ENCODE measurements around the gene RAX2. TPM values are rescaled to one million over a fixed set of nuclear protein-coding genes. Genes with fewer than 3 reads are reported as not detected.
A peak's percentile ranks its signal among the peaks of the same experiment; 100 is the strongest.

The RAX2 gene
- total RNA-seq, 2 experiments from 2014 or later = not detected

GRCh38 chr19:3813473-3814392 lies 41.7 kb upstream of the RAX2 start:
- Mint-ChIP-seq H3K4me1 (ENCODE audit: low read depth) (peaks cover 44% of the 10 kb centered on the region), H3K9me3 (no peaks in the 10 kb centered on the region), H3K27ac (peak overlapping the region; percentile 80), H3K4me3 (peak overlapping the region; percentile 65), H3K36me3 (ENCODE audit: low read depth) (no peaks in the 10 kb centered on the region), H3K27me3 (no peaks in the 10 kb centered on the region)
- H3K4me3 ChIP-seq (ENCODE audit: low read length) = no peak overlapping the region
- ATAC-seq (ENCODE audit: poor library complexity) (no peak), DNase-seq (peak in 2 of 14 experiments; percentile 34 to 61)
- POLR2A ChIA-PET = interaction anchor here (1.3 to 4.3 kb wide), 3 partner anchors 8 to 52 kb away, joined by 3 to 60 read pairs (median 15); partner anchors contain the start of genes APBA3 and MRPL54
- no peaks in the 10 kb centered on the region for H3K27me3 ChIP-seq (ENCODE audit: control insufficient read depth in 1 of 2, insufficient read depth in 2 of 2, low read length in 2 of 2)
- no peaks in the 10 kb centered on the region for H3K36me3 ChIP-seq (ENCODE audit: insufficient read depth, low read length)
- H3K9me3 ChIP-seq (ENCODE audit: control insufficient read depth in 1 of 2, insufficient read depth in 1 of 2, low read length in 2 of 2) = peaks cover 0 to 6% of the 10 kb centered on the region in 2 experiments
- TF ChIP-seq CTCF (IDR thresholded peaks at IDR 0.05) = no peak
- H3K4me1 ChIP-seq (ENCODE audit: insufficient read depth, low read length) = peaks cover 67% of the 10 kb centered on the region
- CTCF ChIA-PET = interaction anchor here (0.9 kb wide), 1 partner anchor 18 kb away, joined by 3 read pairs; no protein-coding TSS in a partner anchor
- intact Hi-C loops (cut with DNase I, micrococcal nuclease) = loop anchor here in 1 of 2 experiments (2.0 kb wide), 1 partner anchor 51 kb away; the partner anchor contains the start of gene MRPL54
- H3K27ac ChIP-seq (ENCODE audit: low read depth in 1 of 2, low read length in 2 of 2) = peak overlapping the region; percentile 50 to 73

- no peak for TF ChIP-seq CTCF (IDR thresholded peaks at IDR 0.05)
- no peak overlapping the region for H3K4me3 ChIP-seq (ENCODE audit: low read length)
- H3K36me3 Mint-ChIP-seq (ENCODE audit: low read depth) = no peaks in the 10 kb centered on the region
- no peaks in the 10 kb centered on the region for H3K27me3 ChIP-seq (ENCODE audit: control insufficient read depth in 1 of 2, insufficient read depth in 2 of 2, low read length in 2 of 2)
- no peaks in the 10 kb centered on the region for H3K36me3 ChIP-seq (ENCODE audit: insufficient read depth, low read length)
- no peak for DNase-seq
- peak overlapping the region in 1 of 2 donors; percentile 7 for H3K27ac ChIP-seq (ENCODE audit: low read depth in 1 of 2, low read length in 2 of 2)
- H3K4me3 Mint-ChIP-seq = no peak overlapping the region
- CTCF ChIA-PET = interaction anchor here (1.8 kb wide), 1 partner anchor 49 kb away, joined by 9 read pairs; the partner anchor contains the start of genes APBA3 and MRPL54
- POLR2A ChIA-PET = interaction anchor here (2.4 to 4.3 kb wide), 2 partner anchors 11 to 49 kb away, joined by 15 to 60 read pairs; partner anchors contain the start of genes APBA3 and MRPL54
- H3K9me3 ChIP-seq (ENCODE audit: control insufficient read depth in 1 of 2, insufficient read depth in 1 of 2, low read length in 2 of 2) = peaks cover 0 to 21% of the 10 kb centered on the region in 2 experiments
- H3K4me1 ChIP-seq (ENCODE audit: insufficient read depth, low read length) = peaks cover 48% of the 10 kb centered on the region
- no peaks in the 10 kb centered on the region for H3K9me3 Mint-ChIP-seq
- H3K27me3 Mint-ChIP-seq = no peaks in the 10 kb centered on the region
- peaks cover 33% of the 10 kb centered on the region for H3K4me1 Mint-ChIP-seq (ENCODE audit: low read depth)
- ATAC-seq (ENCODE audit: poor library complexity) = no peak
- intact Hi-C loops (cut with DNase I, micrococcal nuclease) = no loop called here
- H3K27ac Mint-ChIP-seq = no peak overlapping the region
These were observed 38.8 kb upstream of the RAX2 start for GRCh38 chr19:3810708-3811355.

- Histone ChIP-seq H3K4me3 (ENCODE audit: low read length) (no peak overlapping the region), H3K27me3 (ENCODE audit: control insufficient read depth in 1 of 2, insufficient read depth in 2 of 2, low read length in 2 of 2) (no peaks in the 10 kb centered on the region), H3K36me3 (ENCODE audit: insufficient read depth, low read length) (no peaks in the 10 kb centered on the region), H3K4me1 (ENCODE audit: insufficient read depth, low read length) (peaks cover 47% of the 10 kb centered on the region), H3K9me3 (ENCODE audit: control insufficient read depth in 1 of 2, insufficient read depth in 1 of 2, low read length in 2 of 2) (peaks cover 0 to 21% of the 10 kb centered on the region in 2 experiments), H3K27ac (ENCODE audit: low read depth in 1 of 2, low read length in 2 of 2) (peak overlapping the region in 1 of 2 donors; percentile 13)
- TF ChIP-seq CTCF (IDR thresholded peaks at IDR 0.05) = no peak
- DNase-seq = no peak
- no peaks in the 10 kb centered on the region for H3K36me3 Mint-ChIP-seq (ENCODE audit: low read depth)
- peaks cover 31% of the 10 kb centered on the region for H3K4me1 Mint-ChIP-seq (ENCODE audit: low read depth)
- ATAC-seq (ENCODE audit: poor library complexity) = no peak
- H3K9me3 Mint-ChIP-seq = no peaks in the 10 kb centered on the region
- peak overlapping the region; percentile 7 for H3K27ac Mint-ChIP-seq
- H3K27me3 Mint-ChIP-seq = no peaks in the 10 kb centered on the region
- no peak overlapping the region for H3K4me3 Mint-ChIP-seq
- POLR2A ChIA-PET = no interaction called here
- CTCF ChIA-PET = no interaction called here
- intact Hi-C loops (cut with DNase I, micrococcal nuclease) = no loop called here
These were observed 38.1 kb upstream of the RAX2 start for GRCh38 chr19:3809881-3810707.
